HG02588 (cell line): Measurements from ENCODE around the gene ZNF385B.
"Not testable (repeated sequence)": the region's sequence is repeated elsewhere in the genome, so short reads cannot be mapped to it uniquely, and the experiment has no call there.

Source experiments
- ATAC-seq: cut with Tn5 transposase; IDR thresholded peaks from one replicate; pipeline ENCODE4 v1.9.1; 2021; ENCODE audit warnings: mild to moderate bottlenecking, moderate library complexity; ENCODE audit not compliant: unreplicated experiment

The ZNF385B gene

GRCh38 chr2:179524809-179525339 is 336.5 kb downstream of the ZNF385B start:
- ATAC-seq: no peak

- no peak for ATAC-seq
Measured at GRCh38 chr2:179521944-179522343, 339.5 kb downstream of the ZNF385B start.

- ATAC-seq: no peak
Measured at GRCh38 chr2:179518830-179519229, 342.6 kb downstream of the ZNF385B start.

DNA sequence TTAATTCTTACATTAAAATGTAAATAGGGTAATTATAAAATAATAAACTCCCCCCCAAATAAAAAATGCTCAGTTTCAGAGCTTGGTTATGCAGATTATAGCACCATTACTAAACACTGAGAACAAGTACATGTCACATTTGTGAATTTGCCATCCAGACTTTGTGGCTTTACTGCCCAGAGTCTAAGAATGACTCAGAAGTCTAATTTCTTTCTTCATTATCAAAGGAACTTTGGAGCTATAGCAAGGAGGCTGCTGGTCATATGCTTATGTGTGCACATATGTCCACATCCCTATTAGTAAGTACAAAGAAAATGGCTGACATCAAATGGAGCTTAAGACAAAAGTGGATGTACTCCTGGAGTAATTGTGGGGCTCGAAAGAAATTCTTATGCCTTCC is 348.2 kb downstream of the ZNF385B start:
- no peak for ATAC-seq

DNA sequence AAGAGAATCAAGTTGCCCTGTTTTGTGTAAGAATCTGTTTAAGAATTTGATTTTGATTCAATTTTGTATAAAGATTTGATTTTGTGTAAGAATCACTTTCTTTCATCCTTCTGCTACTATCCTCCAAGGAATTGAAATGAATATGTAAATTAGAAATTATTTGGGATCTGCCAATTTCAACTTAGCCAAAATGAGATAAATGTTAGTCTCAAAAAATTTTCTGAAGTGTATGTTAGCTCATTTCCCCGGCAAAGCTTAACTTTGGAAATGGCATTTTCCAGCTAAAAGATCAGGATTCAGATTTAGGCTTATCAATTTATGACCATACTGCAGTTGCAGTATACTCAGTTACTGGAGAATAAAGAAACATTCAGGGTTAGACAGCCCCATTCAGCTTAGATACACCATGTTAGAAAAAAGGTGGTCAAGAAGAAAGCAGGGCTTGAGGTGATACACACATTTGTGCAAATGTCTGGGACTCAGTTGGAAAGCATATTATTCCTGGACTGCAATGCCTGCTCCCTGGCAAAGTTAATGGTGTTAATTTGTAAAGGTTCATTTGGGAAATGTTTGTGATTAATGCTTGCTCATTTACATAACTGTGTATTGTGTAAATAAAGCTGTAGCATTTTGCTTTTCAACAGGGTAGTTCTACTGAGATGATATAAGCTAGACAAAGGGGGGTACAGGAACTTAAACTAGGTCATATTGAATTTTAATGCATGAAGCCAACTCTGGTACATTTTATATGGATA is 349.0 kb downstream of the ZNF385B start:
- ATAC-seq: no peak

GRCh38 chr2:179511105-179511789 is 350.2 kb downstream of the ZNF385B start:
- ATAC-seq: no peak

- no peak for ATAC-seq
Measured at GRCh38 chr2:179495315-179495714, 366.1 kb downstream of the ZNF385B start.

- no peak for ATAC-seq
Measured at GRCh38 chr2:179488563-179488962, 372.8 kb downstream of the ZNF385B start.

DNA sequence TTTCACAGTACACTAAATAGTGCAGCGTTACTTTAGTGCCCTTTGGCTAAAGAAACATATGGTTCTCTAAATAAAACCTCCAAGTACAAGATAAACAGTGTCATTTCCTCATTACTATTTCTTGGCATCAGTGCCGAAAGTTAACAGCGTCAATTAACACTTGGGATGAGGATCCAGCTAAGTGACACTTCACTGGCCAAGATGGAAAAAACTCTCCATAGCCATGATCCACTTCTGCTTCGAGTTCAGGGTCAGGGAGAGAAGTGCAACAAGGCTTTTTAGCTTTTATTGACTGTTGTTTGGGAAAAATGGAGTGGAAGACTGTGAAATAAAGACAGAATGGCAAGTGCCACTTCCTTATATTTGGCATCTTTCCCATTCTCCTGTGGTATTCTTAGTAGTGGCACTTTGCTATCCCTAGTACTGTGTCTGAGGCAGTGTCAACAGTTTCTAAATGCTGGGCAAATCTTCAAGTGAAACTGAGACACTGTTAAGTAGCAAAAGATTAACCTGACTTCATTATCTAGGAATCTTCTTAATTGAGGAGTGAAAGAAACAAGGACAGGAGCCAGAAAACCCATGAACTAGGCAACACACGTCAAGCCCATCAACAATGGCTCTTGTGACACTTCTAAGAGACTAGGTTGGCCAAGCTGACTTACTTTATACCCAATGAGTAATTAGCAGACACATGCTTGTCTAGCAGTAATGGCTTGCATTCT is 374.2 kb downstream of the ZNF385B start:
- no peak for ATAC-seq

GRCh38 chr2:179483131-179483530 is 378.3 kb downstream of the ZNF385B start:
- ATAC-seq: no peak

DNA sequence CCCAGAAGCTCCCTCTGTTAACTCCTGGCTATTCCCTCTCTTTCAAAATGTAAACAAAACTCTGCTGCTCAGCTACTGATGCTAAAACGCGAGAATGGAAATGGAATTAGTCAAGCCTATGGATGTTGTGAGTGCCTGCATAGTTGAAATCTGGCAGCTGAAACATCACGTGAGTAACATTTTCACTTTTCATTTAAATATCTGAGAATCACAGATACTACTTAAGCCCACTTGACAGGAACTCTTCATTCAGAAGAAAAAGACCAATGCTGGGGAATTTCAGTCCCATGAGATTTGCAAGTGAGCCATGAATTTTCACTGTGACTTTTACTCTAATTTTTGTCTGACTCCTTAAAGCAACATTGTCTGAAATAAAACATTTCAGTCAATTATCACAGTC is 381.5 kb downstream of the ZNF385B start:
- no peak for ATAC-seq

DNA sequence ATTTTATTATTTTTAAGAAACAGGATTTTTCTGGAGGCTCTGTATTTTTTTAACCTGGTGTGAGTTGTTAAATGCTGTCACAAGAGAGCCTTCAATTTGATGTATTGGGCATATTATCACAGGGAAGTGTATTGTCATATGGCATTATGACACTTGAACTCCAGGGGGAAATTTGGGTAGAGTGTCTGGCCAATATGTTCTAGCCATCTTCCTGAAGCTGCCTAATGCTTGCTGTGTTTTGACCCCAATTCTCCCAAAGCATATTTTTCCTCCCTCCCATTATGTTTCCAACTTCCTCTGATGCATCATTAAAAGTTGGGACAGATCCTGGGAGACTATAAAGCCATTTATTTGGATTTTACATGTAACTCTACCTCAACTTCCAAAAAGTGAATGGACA is 382.6 kb downstream of the ZNF385B start:
- no peak for ATAC-seq

DNA sequence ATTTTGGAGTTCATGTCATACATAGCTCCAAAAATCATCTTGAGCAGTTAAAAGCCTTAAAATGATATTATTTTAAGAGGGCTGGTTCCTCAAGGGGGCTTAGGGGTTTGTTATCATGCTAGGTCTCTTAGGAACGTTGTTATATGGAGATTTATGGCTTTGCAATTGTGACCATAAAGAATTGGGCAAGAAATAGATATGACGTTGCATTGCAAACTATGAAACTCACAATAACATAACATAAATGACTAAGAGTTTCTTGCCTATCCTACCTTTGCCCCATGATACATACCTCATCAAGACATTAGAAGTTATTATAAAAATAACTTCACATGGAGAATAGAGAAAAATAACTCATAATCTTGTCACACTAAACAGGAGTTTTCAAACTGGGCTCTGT is 390.4 kb downstream of the ZNF385B start:
- ATAC-seq: no peak

DNA sequence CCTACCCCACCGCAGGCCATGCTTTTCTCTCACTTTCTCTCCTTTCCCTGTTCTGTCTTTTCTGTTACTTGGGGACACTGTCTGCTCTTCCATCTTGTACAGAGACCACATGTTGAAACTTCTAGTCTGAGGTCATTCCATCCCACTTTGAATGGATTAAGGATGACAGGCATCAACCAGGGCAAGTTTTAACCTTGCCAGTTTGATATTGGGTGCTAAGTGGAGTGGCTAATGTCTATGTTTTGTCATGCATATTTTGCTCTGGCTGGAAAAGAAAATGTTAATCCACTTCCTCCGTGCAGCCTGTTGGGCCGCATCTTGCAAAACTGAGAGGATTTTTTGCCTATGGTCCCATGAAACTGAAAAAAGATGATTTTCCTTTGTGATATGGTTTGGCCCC is 391.3 kb downstream of the ZNF385B start:
- no peak for ATAC-seq

DNA sequence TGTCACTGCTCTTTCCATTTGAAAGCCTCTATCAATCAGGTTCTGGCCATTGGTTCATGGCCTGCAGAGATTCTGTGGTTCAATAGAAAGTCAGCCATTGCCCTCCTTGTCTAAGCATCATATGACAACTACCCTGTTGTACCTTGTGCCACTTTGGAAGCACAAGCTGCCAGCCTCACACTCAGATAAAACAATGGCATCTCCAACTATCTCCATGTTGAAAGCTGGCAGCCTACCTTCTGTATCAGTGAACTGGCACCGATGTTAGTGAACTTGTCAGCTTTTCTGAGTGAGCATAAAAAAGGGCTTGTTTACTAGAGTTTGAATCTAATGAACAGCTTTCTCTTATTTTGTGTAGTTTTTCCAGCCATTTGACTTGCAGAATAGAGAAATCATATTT is 393.5 kb downstream of the ZNF385B start:
- ATAC-seq: no peak

DNA sequence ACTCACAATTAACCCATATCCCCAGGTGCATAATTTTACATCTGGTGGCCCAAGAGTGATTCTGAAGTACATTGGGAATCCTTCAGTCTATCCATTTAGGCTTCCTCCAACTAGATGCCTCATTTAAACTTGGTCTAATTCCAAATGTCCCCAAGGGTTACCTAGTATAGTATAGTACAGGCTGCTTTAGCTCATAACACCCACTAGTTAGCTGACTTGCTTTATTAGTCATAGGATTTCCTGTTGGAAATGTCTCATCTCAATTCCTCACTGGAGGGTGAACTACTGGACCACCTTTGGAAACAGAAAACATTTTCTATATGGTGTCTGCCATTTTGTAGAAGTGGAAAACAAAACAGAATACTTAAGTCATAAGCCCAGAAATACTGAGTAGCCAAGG is 394.3 kb downstream of the ZNF385B start:
- ATAC-seq: no peak

GRCh38 chr2:179461420-179461819 is 400.0 kb downstream of the ZNF385B start:
- no peak for ATAC-seq

- no peak for ATAC-seq
Measured at GRCh38 chr2:179460181-179460929, 401.1 kb downstream of the ZNF385B start.

DNA sequence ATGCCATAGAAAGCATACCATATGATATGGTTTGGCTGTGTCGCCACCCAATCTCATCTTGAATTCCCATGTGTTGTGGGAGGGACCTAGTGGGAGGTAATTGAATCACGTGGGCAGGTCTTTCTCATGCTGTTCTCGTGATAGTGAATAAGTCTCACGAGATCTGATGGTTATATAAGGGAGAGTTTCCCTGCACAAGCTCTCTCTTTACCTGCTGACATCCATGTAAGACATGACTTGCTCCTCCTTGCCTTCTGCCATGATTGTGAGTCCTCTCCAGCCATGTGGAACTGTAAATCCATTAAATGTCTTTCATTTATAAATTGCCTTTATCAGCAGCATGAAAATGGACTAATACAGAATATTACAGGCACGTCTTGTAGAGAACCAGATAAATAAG is 403.3 kb downstream of the ZNF385B start:
- ATAC-seq: not testable (repeated sequence)

- no peak for ATAC-seq
Measured at GRCh38 chr2:179455824-179456223, 405.6 kb downstream of the ZNF385B start.

GRCh38 chr2:179455172-179455524 is 406.3 kb downstream of the ZNF385B start:
- no peak for ATAC-seq
